MM.1S (cell line): ENCODE data around the gene ABITRAM.

ENCODE experiments used
- CTCF ChIP-seq: fragments of 300-600 bp; sonication (generic); IDR thresholded peaks from 2 replicates; pipeline ENCODE4 v1.5.1; 2016; ENCODE audit warnings: antibody characterized with exemption, low read length, mixed read lengths
- EZH2 ChIP-seq: fragments of 300-600 bp; sonication (generic); optimal IDR thresholded peaks from 2 replicates; pipeline ENCODE3; 2017; ENCODE audit warnings: low read depth, mild to moderate bottlenecking, antibody characterized with exemption, low read length, mixed read lengths

- TF ChIP-seq CTCF (no peak), EZH2 (no peak)
These were observed 926 bp upstream of the ABITRAM start for GRCh38 chr9:108933231-108933717.
